Hematopoietic multipotent progenitor cell (in vitro differentiated cells): Measurements from ENCODE around the gene RAB17. TPM values are rescaled to one million over a fixed set of nuclear protein-coding genes. Genes with fewer than 3 reads are reported as not detected.

Source experiments
- DNase-seq, 3 donors: peaks; one replicate each; pipeline ENCODE4 v3.0.0-alpha.2; 2011 to 2015; ENCODE audit warnings: low read depth in 2 of 3, low spot score in 2 of 3
- total RNA-seq: library from RNA; depleted of rRNA; stranded (reverse); fragments of >200 nt; gene quantifications from one replicate; pipeline ENCODE4 v1.2.3, GENCODE V29; 2012

The RAB17 gene
- total RNA-seq, 1 donor: not detected

DNA sequence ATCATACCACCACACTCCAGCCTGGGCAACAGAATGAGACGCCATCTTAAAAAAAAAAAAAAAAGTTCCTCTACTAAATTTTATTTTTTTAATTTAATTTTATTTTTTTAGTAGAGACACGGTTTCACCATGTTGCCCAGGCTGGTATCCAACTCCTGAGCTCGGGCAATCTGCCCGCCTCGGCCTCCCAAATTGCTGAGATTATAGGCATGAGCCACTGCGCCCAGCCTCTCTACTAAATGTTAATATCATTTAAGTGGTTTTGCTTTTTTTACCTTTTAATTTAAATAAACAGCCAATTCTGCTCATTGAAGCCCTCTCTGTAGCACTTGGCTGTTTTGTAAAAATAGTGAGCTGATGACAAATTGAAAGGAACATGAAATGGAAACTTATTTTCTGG is 9.2 kb downstream of the RAB17 start:
- no peak for DNase-seq

DNA sequence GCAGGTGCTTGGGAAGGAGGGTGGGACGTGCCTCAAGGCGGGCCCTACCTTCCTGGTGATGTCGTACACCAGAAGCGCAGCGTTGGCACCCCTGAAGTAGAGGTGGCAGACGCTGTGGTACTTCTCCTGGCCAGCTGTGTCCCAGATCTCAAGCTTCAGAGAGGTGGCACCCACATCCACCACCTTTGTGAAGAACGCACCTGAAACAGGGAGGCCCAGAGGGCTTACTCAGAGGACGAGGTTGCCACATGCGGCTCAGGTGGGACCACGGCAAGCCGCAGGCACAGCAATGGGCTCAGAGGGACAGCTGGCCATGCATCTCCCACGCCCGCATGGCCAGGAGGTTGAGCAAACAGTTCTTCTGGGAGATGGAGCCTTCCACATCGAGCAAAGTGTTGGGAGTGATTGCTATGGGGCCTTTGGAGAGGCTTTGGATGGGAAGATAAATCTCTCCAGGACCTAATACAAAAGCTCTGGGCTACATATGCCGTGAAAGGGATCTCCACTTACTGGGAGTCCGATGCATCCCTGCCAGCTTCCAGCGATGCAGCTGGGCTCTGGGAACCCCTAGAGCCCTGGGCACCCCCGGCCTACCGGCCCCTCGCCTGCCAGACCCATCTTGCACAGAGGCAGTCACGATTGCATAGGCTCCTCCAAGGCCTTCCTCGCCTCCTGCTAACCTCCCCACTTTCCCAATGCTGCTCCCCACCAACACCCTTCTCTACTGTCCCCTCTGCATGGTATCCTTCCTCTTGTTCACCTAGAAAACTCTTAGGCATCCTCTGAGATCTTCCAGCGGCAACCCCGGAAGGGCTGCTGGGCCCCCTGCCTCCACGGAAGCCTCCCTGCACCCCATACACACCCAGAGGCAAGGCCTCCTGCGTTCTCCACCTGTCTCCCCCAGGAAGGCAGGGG is 12.3 kb downstream of the RAB17 start:
- DNase-seq: no peak

DNA sequence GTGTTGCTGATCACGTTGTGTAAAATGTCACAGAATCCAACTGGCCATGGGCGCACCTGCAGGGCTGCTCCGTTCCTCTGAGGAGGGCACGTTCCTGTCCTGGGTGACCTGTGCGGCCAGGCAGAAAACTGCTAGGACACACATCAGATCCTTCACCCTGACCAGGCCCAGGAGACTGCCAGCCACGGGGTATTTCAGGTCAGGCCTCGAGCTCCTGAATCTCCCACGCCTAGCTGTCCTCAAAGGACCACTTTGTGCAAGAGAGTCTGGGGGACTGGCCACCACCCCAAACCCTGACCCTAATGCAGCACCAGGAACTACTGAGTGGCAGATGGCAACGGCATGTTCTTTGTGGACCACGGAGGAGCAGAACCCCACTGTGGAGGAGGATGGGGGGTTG is 13.1 kb downstream of the RAB17 start:
- no peak for DNase-seq

DNA sequence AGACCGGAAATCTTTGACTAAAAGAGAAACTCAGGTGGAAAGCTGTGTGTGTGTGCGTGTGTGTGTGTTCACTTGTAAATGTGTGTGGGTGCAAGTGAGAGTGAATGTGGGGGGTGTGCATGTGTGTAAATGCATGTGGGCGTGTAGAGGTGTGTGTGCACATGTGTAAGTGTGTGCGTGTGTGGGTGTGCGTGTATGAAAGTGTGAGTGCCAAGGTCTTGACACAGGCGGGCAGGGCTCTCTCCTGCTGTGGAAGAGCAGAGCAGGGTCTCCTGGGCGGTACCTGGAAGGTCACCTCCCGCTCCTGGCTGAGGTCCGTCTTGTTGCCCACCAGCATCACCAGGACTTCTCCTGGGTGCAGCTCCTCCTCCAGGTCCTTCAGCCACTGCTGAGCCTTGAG is 13.6 kb downstream of the RAB17 start:
- no peak for DNase-seq

DNA sequence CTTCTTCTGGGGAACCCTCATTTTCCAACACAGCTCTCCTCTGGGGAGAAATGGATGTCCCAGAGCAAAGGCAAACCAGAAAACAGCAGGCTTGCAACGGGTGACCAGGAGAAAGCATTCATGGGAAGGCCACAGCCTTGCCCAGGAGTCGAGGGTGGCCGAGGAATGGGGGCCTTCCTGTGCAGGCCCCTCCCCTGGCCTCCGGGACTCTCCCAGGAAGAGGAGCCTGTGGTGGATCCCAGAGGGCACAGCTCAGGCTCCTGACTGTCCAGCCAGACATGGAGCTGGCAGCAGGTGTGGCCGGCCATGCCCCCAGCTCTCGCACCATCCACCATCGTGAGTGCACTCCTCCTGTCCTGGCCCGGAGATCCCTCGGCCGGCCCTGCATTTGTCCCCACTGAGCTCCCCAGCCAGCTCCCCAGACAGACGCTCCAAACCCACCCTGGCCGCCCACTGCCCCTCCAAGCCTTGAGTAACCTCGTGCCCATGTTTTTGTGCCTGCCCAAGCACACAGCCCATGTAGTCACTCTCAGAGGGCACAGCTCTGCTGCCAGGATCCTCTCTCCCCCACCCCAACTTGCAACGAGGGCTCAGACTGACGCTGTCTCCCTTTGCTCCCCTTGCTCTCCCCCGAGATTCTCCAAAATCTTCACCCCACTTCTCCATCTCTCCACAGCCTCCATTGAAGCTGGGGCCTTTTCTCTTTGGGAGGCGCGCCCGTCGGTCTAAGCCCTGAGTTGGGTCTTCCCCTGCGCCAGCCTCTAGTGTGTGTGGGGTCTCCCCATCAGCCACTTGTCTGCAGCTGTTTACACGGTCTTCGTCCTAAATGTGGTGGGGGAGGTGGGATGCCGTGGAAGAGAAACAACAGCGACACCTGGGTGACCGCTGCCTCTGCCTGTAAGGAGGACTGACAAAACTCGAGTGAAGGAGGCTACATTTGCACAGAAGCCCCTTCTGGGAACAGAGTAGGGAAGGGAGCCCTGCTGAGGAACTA is 14.4 kb downstream of the RAB17 start:
- no peak for DNase-seq

DNA sequence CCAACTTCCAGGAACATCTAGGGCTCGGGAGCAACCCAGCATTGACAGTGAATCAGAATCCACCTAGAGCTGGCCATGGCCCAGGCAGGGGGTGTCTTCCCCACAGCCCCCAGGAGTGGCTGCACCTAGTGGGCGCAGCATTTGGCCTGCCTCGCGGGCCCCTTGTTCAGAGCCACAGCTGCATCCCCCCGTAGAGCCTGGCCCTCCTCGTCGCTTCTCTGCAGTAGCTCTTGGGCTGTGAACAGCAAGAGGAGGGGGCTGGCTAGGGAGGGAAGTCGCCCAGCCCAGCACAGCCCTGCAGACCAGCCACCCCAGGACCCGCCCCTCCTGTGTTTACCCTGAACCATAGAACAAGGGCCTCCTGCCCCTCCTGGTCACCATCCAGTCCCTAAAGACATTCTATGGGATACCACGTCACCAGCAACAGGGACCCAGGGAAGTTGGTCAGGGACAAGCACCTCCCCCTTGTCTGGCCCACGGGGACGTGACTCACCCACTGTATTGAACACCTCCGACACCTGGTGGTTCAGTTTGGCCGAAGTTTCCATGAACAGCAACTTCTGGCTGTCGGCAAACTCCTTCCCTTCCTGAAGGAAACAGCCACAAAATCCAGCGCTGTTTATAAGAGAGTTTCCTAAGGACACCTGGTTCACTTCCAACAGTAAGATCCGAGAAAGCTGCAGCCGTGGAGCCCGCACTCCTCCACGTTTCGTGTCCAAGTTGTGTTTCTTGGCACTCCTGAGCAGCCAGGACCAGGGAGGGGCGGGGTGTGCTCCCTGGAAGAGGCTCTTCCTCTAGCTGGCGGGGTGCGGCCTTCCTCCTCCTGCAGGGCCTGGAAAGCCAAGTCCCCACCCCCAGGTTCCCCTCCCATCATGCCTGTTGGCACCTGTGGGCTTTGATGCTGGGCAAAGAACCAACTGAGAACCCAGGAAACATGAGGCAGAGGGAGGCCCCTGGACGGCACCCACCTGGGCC is 15.4 kb downstream of the RAB17 start:
- DNase-seq: no peak

DNA sequence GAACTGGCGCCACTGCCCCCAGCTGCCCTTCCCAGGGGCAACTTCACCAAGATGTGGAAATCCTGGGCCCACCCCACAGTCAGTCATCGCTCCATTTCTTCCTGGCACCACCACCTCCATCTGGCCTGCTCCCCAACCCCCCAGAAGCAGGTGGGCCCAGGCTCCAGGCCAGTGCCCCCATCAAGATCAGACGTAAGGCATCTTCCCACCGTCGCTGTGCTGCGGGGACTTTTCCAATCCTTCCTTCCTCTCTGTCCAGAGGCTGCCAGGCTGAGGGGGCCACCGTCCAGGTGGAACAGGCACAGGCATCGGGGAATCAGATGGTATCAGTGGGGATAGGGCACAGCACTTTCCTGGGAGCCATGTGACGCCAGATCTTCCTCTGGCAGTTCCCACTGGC is 16.1 kb downstream of the RAB17 start:
- DNase-seq: no peak

DNA sequence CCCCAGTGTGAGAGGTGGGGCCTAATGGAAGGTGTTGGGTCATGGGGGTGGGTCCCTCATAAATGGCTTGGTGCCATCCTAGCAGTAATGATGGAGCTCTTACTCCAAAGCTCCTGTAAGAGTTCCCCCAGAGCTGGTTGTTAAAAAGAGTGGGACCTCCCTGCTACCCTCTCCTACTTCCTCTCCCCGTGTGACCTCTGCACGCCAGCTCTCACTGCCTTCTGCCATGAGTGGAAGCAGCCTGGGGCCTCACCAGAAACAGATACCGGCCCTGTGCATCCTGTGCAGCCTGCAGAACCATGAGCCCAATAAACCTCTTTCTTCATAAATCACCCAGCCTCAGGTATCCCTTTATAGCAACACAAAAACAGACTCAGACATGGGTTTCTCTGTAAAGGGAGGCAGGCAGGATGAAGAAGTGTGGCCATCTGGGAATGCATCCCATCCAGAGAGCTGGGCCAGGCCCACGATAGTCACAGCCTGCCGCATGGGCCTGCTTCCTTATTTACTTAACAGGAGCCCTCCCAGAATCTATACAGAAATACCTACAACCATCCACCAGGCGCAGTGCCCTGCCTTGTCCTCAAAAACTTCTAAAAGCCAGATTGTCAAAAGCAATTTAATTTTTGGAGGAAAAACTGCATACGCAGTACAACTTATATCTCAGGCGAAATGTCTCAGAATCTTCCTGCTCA is 16.7 kb downstream of the RAB17 start:
- DNase-seq: no peak

DNA sequence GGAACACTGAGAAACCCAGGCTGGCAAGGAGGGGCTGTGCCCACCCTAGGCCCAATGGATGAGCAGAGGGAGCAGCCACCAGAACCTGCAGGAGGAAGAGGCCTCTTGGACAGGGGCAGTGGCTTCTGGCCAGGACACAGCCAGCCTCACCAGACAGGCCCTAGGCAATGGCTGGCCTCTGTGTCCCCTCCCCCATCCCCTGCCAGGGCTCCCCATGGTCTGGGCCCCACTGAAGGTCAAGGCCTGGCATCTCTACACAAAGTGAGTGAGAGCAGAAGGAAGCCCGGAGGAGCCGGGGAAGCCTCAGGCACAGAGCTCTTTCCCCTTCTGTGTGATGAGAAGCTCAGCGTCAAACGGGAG is 17.8 kb downstream of the RAB17 start:
- no peak for DNase-seq

DNA sequence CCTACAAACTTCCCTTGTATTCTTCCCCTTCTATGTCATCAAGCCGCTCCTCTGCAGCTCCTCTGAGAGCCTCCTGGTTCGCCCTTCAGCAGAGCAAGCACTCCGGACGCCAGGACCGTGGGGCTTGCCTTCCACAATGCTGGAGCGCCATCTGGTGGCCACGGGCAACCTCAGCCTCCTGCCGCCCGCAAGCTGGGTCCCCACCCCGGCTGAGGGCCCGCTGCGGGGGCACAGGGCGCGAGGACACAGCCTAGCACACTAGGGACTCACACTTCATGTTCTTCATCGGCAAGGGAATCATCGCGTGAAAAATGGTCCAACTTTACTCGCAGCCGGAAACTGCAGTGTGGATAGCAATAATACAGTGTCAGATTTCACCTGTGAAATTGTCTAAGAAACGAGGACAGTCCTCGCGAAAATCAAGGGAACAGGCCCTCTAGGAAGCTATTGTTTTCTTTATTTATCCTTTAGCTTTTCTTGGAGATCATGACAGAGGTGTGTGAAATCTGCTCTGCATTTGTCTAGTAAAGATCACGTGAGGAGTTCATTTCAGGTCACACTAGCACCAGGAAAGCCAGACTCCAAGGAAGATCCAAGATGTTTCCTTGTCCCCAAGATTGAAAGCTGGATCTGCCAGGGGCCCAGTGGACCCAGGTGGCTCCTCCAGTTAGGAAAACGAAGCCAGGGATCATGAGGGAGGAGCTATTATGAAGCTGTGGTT is 18.4 kb downstream of the RAB17 start:
- peak; percentile 67 to 92 (median 89) for DNase-seq

DNA sequence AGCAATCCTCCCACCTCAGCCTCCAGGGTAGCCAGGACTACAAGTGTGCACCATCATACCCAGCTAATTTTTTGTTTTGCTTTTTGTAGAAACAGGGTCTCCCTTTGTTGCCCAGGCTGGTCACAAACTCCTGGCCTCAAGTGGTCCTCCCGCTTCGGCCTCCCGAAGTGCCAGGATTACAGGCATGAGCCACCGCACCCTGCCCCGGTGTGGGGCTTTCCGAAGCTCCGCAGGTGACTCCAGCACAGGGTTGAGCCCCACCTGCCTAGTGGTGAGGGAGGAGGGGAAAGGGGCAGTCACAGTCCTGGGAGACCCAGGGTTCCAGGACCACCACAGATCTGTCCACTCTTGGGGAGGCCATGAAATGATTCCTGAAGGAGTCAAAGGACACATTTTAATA is 19.0 kb downstream of the RAB17 start:
- no peak for DNase-seq

DNA sequence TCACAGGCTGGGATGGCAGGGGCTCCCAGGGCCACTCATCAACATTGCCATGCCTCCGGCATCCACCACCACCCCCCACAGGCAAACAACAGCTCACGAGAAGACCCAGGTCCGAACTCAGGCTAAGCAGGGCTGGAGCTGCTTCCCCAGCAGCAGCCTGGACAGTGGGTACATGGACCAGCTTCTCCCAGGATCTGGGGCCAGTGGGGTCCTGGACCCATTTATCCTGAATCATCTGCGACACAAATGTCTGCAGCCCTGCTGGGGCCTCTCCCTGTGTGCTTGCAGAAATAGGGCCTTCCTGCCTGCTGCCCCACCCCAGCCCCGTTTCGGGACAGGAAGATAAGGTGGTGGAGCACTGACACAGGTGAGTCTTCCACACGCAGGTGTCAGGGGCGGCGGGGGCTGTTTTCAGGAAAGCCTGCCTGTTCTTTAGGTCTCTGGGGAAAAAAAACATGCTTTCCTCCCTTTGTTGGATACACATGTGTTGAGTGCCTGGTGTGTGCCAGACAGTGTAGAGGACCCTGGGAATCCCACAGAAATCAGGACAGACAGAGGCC is 19.7 kb downstream of the RAB17 start:
- DNase-seq: no peak

DNA sequence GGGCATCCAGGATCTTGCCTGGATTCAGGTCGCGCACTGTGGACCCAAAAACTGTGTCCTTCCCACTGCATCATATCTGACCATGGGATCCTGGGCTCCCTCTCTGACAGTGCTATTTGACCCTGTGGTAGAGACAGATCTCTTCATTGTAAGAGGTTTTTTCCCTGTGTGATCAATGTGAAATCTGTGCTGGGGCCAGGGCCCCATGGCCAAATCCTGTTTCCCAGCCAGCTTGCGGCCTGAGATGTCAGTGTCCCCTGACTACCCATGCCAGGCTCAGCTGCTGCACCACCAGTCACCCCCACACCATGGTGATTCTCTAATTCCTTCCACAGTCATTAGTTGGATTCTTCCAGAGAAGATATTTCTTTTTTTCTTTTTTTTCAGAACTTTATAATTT is 20.6 kb downstream of the RAB17 start:
- no peak for DNase-seq

DNA sequence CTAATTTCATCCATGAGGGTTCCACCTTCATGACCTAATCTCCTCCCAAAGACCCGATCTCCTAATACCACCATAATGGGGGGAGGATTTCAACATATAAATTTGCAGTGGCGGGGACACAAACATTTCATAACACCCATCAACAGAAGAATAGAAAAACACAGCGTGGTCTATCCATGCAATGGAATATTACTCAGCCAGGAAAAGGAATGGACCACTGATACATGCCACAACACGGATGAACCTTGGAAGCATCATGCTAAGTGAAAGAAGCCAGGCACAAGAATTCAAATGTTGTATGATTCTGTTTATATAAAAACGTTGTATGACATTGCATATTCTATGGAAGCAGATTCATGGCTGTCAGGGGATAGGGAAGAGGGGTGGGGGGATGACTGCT is 21.5 kb downstream of the RAB17 start:
- DNase-seq: no peak

DNA sequence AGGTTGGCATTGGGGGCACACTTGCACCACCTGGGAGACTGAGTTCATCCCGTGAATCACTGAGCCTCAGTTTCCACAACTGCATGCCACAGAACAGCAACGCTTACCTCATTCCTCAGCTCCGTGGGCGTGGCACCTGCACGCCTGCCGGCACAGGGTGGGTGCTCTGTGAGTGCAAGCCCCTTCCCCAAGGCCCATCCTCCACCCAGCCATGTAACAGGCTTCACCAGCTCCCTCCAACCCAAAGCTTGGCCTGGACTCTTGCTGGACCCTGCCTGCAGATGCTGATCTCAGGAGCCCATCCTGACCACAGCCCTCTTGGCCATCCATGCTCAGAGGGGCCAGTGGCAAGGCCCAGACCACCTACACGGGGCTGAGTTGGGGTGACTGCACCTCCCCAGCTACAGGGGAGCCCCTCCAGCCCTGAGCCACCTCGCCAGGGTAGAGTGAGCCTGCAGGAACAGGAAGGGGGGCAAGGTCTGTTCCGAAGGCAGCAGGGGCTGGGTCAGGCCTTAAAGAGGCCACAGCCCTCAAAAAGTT is 22.3 kb downstream of the RAB17 start:
- no peak for DNase-seq

DNA sequence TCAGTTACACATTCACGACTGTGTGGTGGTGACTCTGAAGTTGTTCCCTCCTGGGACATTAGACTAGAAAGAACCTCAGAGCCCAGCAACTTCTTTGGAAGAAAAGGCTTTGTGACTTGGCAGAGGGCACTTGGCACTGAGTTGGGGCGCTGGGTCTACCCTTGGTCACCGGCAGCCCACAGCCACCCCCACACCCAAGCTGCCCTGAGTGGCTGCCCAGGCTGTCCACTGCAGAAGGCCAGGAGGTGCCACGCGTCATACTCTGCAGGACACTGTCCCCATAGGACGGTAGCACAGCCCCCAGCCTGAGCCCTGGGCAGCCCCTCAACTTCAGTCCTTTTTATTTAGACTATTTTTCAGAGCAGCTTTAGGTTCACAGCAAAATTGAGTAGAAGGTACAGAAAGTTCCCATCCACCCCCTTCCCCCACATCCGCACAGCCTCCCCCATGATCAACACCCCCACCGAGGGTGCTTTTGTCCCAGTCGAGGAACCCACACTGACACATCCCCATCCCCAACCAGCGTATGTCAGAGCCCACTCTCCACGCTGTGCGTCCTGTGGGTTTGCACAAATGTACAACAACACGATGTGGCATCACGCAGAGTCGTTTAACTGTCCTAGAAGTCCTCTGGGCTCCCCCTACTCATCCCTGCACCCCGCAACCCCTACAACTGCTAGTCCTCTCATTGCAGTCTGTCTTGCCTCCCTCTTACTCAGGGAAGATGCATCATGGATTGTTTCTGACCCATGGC is 23.1 kb downstream of the RAB17 start:
- DNase-seq: no peak

DNA sequence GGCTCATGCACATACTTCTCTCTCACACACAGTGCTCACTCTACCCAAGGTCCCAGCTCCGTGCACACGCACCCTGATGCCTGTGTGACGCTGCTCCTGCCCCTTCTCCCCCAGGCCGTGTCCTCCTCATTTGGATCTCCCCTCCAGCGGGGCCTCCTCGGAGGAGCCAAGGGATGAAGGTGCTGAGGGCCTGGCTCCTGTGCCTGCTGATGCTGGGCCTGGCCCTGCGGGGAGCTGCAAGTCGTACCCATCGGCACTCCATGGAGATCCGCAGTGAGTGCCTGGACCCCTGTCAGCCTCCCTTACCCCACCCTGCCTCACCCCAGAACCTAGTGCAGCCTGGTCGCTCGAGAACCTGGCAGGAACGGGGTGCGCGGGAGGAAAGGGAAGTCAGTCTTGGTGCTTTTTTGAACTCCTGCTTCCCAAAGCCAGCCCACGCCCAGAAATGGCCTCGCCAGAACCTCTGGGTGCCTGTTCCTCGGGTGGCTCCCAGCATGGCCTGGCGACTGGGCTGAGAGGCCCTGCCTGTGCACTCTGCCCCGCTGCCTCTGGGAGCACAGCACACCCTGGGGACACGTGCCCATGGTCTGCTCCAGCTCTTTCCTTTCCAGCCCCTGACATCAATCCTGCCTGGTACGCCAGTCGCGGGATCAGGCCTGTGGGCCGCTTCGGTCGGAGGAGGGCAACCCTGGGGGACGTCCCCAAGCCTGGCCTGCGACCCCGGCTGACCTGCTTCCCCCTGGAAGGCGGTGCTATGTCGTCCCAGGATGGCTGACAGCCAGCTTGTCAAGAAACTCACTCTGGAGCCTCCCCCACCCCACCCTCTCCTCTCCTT is 23.9 kb downstream of the RAB17 start, which contains the start of gene PRLH:
Gene PRLH, plus strand, starts transcription at position 174 of the 835 bp plus-strand sequence. Its CDS starts 0 bp downstream, at position 174.
- no peak for DNase-seq
